Parathyroid adenoma (tissue), 2 donors: ENCODE results near the gene FAM162A.

ENCODE experiments used
- H2AFZ ChIP-seq: fragments of 300-600 bp; sonication (generic); one replicate; pipeline ENCODE4 v1.7.0; 2017; ENCODE audit warnings: antibody characterized with exemption, mild to moderate bottlenecking
- H3K27ac ChIP-seq: fragments of 300-600 bp; sonication (generic); one replicate; pipeline ENCODE4 v1.7.0; 2017
- H3K27me3 ChIP-seq: fragments of 300-600 bp; sonication (generic); one replicate; pipeline ENCODE4 v1.7.0; 2017; ENCODE audit warnings: low read length; ENCODE audit not compliant: control insufficient read depth, insufficient read depth
- H3K36me3 ChIP-seq: fragments of 300-600 bp; sonication (generic); one replicate; pipeline ENCODE4 v1.7.0; 2017; ENCODE audit warnings: low read length; ENCODE audit not compliant: control insufficient read depth, insufficient read depth
- H3K4me1 ChIP-seq: fragments of 300-600 bp; sonication (generic); one replicate; pipeline ENCODE4 v1.7.0; 2017; ENCODE audit warnings: control low read depth
- H3K4me2 ChIP-seq: fragments of 300-600 bp; sonication (generic); one replicate; pipeline ENCODE4 v1.7.0; 2017; ENCODE audit warnings: low read length
- H3K4me3 ChIP-seq: fragments of 300-600 bp; sonication (generic); one replicate; pipeline ENCODE4 v1.7.0; 2017; ENCODE audit warnings: low read depth, low read length
- H3K79me2 ChIP-seq: fragments of 300-600 bp; sonication (generic); one replicate; pipeline ENCODE4 v1.7.0; 2017; ENCODE audit warnings: control low read depth
- H3K9ac ChIP-seq: fragments of 300-600 bp; sonication (generic); one replicate; pipeline ENCODE4 v1.7.0; 2017; ENCODE audit warnings: mild to moderate bottlenecking
- H3K9me3 ChIP-seq: fragments of 300-600 bp; sonication (generic); one replicate; pipeline ENCODE4 v1.7.0; 2017; ENCODE audit warnings: low read length; ENCODE audit not compliant: control insufficient read depth
- CTCF ChIP-seq: fragments of 300-600 bp; sonication (generic); IDR thresholded peaks from one replicate; pipeline ENCODE4 v1.7.0; 2017; ENCODE audit warnings: antibody characterized with exemption, mild to moderate bottlenecking
- donor health status: primary hyperparathyroidism.

The FAM162A gene

GRCh38 chr3:122421101-122421500 is 37.1 kb downstream of the FAM162A start:
- Histone ChIP-seq H3K9ac (no peak overlapping the region), H3K79me2 (peaks cover 15% of the 10 kb centered on the region), H3K4me2 (no peak overlapping the region), H3K27me3 (no peaks in the 10 kb centered on the region), H3K9me3 (no peaks in the 10 kb centered on the region), H2AFZ (no peak overlapping the region), H3K27ac (no peak overlapping the region), H3K4me1 (peaks cover 4% of the 10 kb centered on the region), H3K36me3 (no peaks in the 10 kb centered on the region), H3K4me3 (no peak overlapping the region)
- TF ChIP-seq CTCF: no peak

- peaks cover 4% of the 10 kb centered on the region for H3K4me1 ChIP-seq
- H3K27ac ChIP-seq: no peak overlapping the region
- H3K4me3 ChIP-seq: no peak overlapping the region
- TF ChIP-seq CTCF: no peak
- peaks cover 14% of the 10 kb centered on the region for H3K79me2 ChIP-seq
- no peak overlapping the region for H2AFZ ChIP-seq
- H3K9me3 ChIP-seq: no peaks in the 10 kb centered on the region
- no peaks in the 10 kb centered on the region for H3K36me3 ChIP-seq
- no peak overlapping the region for H3K9ac ChIP-seq
- no peaks in the 10 kb centered on the region for H3K27me3 ChIP-seq
- no peak overlapping the region for H3K4me2 ChIP-seq
Measured at GRCh38 chr3:122421836-122422235, 37.9 kb downstream of the FAM162A start.

- no peaks in the 10 kb centered on the region for H3K4me1 ChIP-seq
- H3K9ac ChIP-seq: no peak overlapping the region
- H3K36me3 ChIP-seq: no peaks in the 10 kb centered on the region
- no peak for TF ChIP-seq CTCF
- no peak overlapping the region for H3K4me2 ChIP-seq
- H3K79me2 ChIP-seq: peaks cover 1% of the 10 kb centered on the region
- no peak overlapping the region for H3K4me3 ChIP-seq
- H3K27me3 ChIP-seq: no peaks in the 10 kb centered on the region
- no peak overlapping the region for H3K27ac ChIP-seq
- no peaks in the 10 kb centered on the region for H3K9me3 ChIP-seq
- no peak overlapping the region for H2AFZ ChIP-seq
Measured at GRCh38 chr3:122427857-122428471, 44.0 kb downstream of the FAM162A start.

GRCh38 chr3:122430371-122430770 is 46.4 kb downstream of the FAM162A start:
- Histone ChIP-seq H3K4me2 (no peak overlapping the region), H3K27ac (no peak overlapping the region), H3K27me3 (no peaks in the 10 kb centered on the region), H3K36me3 (no peaks in the 10 kb centered on the region), H3K4me1 (no peaks in the 10 kb centered on the region), H3K9ac (no peak overlapping the region), H3K9me3 (no peaks in the 10 kb centered on the region), H2AFZ (no peak overlapping the region), H3K79me2 (peaks cover 2% of the 10 kb centered on the region), H3K4me3 (no peak overlapping the region)
- no peak for TF ChIP-seq CTCF

- Histone ChIP-seq H3K9me3 (no peaks in the 10 kb centered on the region), H3K4me2 (no peak overlapping the region), H3K36me3 (no peaks in the 10 kb centered on the region), H3K79me2 (peaks cover 4% of the 10 kb centered on the region), H3K4me1 (no peaks in the 10 kb centered on the region), H3K9ac (no peak overlapping the region), H3K27ac (no peak overlapping the region), H2AFZ (no peak overlapping the region), H3K27me3 (no peaks in the 10 kb centered on the region), H3K4me3 (no peak overlapping the region)
- TF ChIP-seq CTCF: no peak
Measured at GRCh38 chr3:122435950-122436349, 52.0 kb downstream of the FAM162A start.
